VCaP (cell line): Measurements from ENCODE around the gene CASP4.

Source experiments
- H3K27ac ChIP-seq: fragments of 450-650 bp; 2 replicates; pipeline ENCODE4 v1.5.1; 2017
- CTCF ChIP-seq: fragments of 450-650 bp; conservative IDR thresholded peaks from 2 replicates; pipeline ENCODE4 v1.5.1; 2017; ENCODE audit warnings: mild to moderate bottlenecking, moderate library complexity

CASP4 gene

GRCh38 chr11:104968355-104968855 is at the start of gene CASP4:
TSS of gene CASP4 (minus strand) at chr11:104968574. CDS start at chr11:104968525, 49 bp downstream.
- peak within 1 kb of the TSS; percentile 51 for H3K27ac ChIP-seq
- no peak for TF ChIP-seq CTCF

- no peak overlapping the region for H3K27ac ChIP-seq
- no peak for TF ChIP-seq CTCF
Observed at GRCh38 chr11:105007463-105007862, 39.1 kb upstream of the CASP4 start.

GRCh38 chr11:105005451-105005845 is 37.1 kb upstream of the CASP4 start:
- H3K27ac ChIP-seq = no peak overlapping the region
- no peak for TF ChIP-seq CTCF

- no peak for TF ChIP-seq CTCF
- no peak overlapping the region for H3K27ac ChIP-seq
Observed at GRCh38 chr11:105004021-105004420, 35.6 kb upstream of the CASP4 start.

- no peak overlapping the region for H3K27ac ChIP-seq
- no peak for TF ChIP-seq CTCF
Observed at GRCh38 chr11:105003151-105003550, 34.8 kb upstream of the CASP4 start.

DNA sequence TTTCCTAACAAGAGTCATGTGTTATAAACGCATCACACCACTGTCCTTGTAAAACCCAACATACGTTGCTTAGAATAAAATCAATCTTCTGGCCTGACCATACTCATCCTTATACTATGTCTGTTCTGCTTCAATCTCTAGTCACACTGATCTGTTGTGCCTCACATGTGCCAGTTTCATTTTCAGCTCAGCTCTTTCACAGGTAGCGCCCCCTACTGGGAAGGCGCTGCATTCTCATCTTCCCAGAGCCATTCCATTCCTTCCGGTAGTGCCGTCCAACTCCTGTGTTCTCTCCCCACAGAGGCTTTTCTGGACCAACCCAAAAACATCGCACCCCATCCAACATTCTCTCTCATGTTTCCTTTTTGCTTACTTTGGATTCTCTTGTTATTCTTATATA is 32.4 kb upstream of the CASP4 start:
- no peak overlapping the region for H3K27ac ChIP-seq
- peak; percentile 37 for TF ChIP-seq CTCF

DNA sequence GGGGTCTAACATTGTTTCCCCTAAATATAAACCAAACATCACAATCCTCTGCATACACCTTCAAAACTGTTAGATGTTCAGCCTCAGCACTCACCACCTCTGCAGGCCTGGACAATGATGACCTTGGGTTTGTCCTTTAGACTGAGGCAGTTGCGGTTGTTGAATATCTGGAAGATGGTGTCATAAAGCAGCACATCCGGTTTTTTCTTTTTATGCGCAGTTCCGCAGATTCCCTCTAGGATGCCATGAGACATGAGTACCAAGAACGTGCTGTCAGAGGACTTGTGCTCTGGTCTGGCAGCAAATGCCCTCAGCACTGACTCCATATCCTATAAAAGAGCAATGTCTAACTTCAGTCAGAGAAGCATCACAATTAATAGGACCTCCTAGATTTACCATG is 31.8 kb upstream of the CASP4 start:
- TF ChIP-seq CTCF = no peak
- no peak overlapping the region for H3K27ac ChIP-seq

GRCh38 chr11:104999721-105000120 is 31.3 kb upstream of the CASP4 start:
- H3K27ac ChIP-seq = no peak overlapping the region
- no peak for TF ChIP-seq CTCF
